Lower leg skin (tissue), 3 donors: ENCODE data around the gene MED17.

Experiments used
- CTCF ChIP-seq, 3 donors: fragments of 450-650 bp; IDR thresholded peaks; one replicate each; pipeline ENCODE4 v1.5.1; 2016; ENCODE audit warnings: antibody characterized with exemption in 3 of 3, mild to moderate bottlenecking in 3 of 3, moderate library complexity in 2 of 3
- POLR2A ChIP-seq, 2 donors: fragments of 450-650 bp; IDR thresholded peaks; one replicate each; pipeline ENCODE4 v1.6.1; 2016 to 2017; ENCODE audit warnings: antibody characterized with exemption in 2 of 2, mild to moderate bottlenecking in 1 of 2, moderate library complexity in 1 of 2

GRCh38 chr11:93753241-93753640 is 30.8 kb upstream of the MED17 start:
- TF ChIP-seq CTCF (IDR thresholded peaks at IDR 0.05) (no peak), POLR2A (IDR thresholded peaks at IDR 0.05) (no peak)
